HCT116 (cell line): Measurements from ENCODE around the gene SCAI. TPM values are rescaled to one million over a fixed set of nuclear protein-coding genes. Genes with fewer than 3 reads are reported as not detected.

Experiments used
- ATAC-seq: fragments of 200-7000 bp; cut with Tn5 transposase; 2 replicates; pipeline ENCODE4 v1.9.1; 2020; ENCODE audit warnings: mild to moderate bottlenecking, moderate library complexity
- BruUV-seq: library from RNA; stranded (reverse); fragments of 400-500 nt; replicated peaks from 2 replicates; lab custom pipeline; 2021; lab: Mats Ljungman, UMichigan
- CTCF ChIA-PET: fragments of 300-600 bp; sonication (Branson Sonifier 250); formaldehyde crosslinking; loops from one replicate; lab custom pipeline; 2021; ENCODE audit warnings: antibody characterized with exemption; lab: Charles Lee
- POLR2A ChIA-PET: fragments of 300-600, 350-600 bp; sonication (Branson Sonifier 250); formaldehyde crosslinking; loops from one replicate; lab custom pipeline; 2021; ENCODE audit warnings: antibody characterized with exemption; lab: Charles Lee
- RAD21 ChIA-PET, 2 experiments: fragments of 300-600 bp; sonication (Branson Sonifier 250); formaldehyde crosslinking; loops; one replicate each; lab custom pipeline; 2023; ENCODE audit warnings: low total read pairs in 2 of 2; ENCODE audit not compliant: uncharacterized antibody in 2 of 2, unreplicated experiment in 2 of 2, low non-redundant PET in 1 of 2; lab: Charles Lee
- DNase-seq: peaks from one replicate; pipeline ENCODE4 v3.0.0-alpha.2; 2010; ENCODE audit warnings: low read depth, low spot score
- H2AFZ ChIP-seq: fragments of 200-600 bp; shearing (Covaris generic), sonication (generic); 2 replicates; pipeline ENCODE4 v1.6.1; 2017; ENCODE audit warnings: low read depth, mixed run types, mixed read lengths, antibody characterized with exemption, low read length; ENCODE audit not compliant: poor library complexity, severe bottlenecking
- H3K27ac ChIP-seq: 2 replicates; pipeline ENCODE4 v1.5.1; 2012; ENCODE audit warnings: low read depth, low read length
- H3K27me3 ChIP-seq: fragments of 200-600 bp; sonication (generic); 2 replicates; pipeline ENCODE4 v1.6.1; 2016; ENCODE audit warnings: mixed run types, low read length, mixed read lengths; ENCODE audit not compliant: insufficient read depth
- H3K36me3 ChIP-seq, 2 experiments: fragments of 200-500 bp in 1 of 2; fragments of 200-600 bp in 1 of 2; sonication (Bioruptor generic) in 1 of 2; sonication (generic) in 1 of 2; 2 replicates each; pipeline versions ENCODE4 v1.5.1 to v1.6.1; 2014 to 2016; ENCODE audit warnings: low read length in 2 of 2, inconsistent platforms in 1 of 2, mixed read lengths in 1 of 2, mixed run types in 1 of 2; ENCODE audit not compliant: insufficient read depth in 2 of 2, control insufficient read depth in 1 of 2
- H3K4me1 ChIP-seq, 2 experiments: fragments of 200-600 bp in 1 of 2; sonication (generic) in 1 of 2; 2 replicates each; pipeline versions ENCODE4 v1.5.1 to v1.6.1; 2012 to 2017; ENCODE audit warnings: low read length in 2 of 2, inconsistent platforms in 1 of 2, mild to moderate bottlenecking in 1 of 2, mixed read lengths in 1 of 2, mixed run types in 1 of 2, moderate library complexity in 1 of 2; ENCODE audit not compliant: insufficient read depth in 2 of 2, control insufficient read depth in 1 of 2
- H3K4me2 ChIP-seq: fragments of 200-600 bp; sonication (generic); 2 replicates; pipeline ENCODE4 v1.6.1; 2017; ENCODE audit warnings: mixed run types, low read length, mixed read lengths
- H3K4me3 ChIP-seq, 2 experiments: fragments of 200-600 bp in 1 of 2; sonication (generic) in 1 of 2; replicated peaks in 1 of 2; 2 replicates each; pipeline ENCODE4 v1.5.1; 2011 to 2016; ENCODE audit warnings: low read length in 2 of 2, control low read depth in 1 of 2, low read depth in 1 of 2, mild to moderate bottlenecking in 1 of 2, mixed read lengths in 1 of 2, mixed run types in 1 of 2
- H3K79me2 ChIP-seq: fragments of 200-600 bp; sonication (generic); 2 replicates; pipeline ENCODE4 v1.6.1; 2017; ENCODE audit warnings: mild to moderate bottlenecking, mixed run types, low read length, moderate library complexity, mixed read lengths; ENCODE audit not compliant: insufficient read depth
- H3K9ac ChIP-seq: fragments of 200-600 bp; sonication (generic); 2 replicates; pipeline ENCODE4 v1.6.1; 2016; ENCODE audit warnings: low read length, mixed read lengths
- H3K9me2 ChIP-seq: fragments of 200-600 bp; sonication (generic), shearing (Covaris generic); 2 replicates; pipeline ENCODE4 v1.6.1; 2017; ENCODE audit warnings: mixed run types, mild to moderate bottlenecking, moderate library complexity; ENCODE audit not compliant: insufficient read depth
- H3K9me3 ChIP-seq, 2 experiments: fragments of 200-500 bp in 1 of 2; fragments of 200-600 bp in 1 of 2; sonication (Bioruptor generic) in 1 of 2; sonication (generic) in 1 of 2; 2 replicates each; pipeline ENCODE4 v1.6.1; 2014 to 2017; ENCODE audit warnings: low read length in 2 of 2, mixed read lengths in 2 of 2, inconsistent platforms in 1 of 2, low read depth in 1 of 2, mild to moderate bottlenecking in 1 of 2, mixed run types in 1 of 2, moderate library complexity in 1 of 2; ENCODE audit not compliant: control insufficient read depth in 1 of 2, insufficient read depth in 1 of 2
- H4K20me1 ChIP-seq: fragments of 200-600 bp; sonication (generic), shearing (Covaris generic); 2 replicates; pipeline ENCODE4 v1.6.1; 2017; ENCODE audit warnings: mixed run types, mild to moderate bottlenecking, moderate library complexity; ENCODE audit not compliant: insufficient read depth
- CEBPB ChIP-seq: IDR thresholded peaks from 2 replicates; pipeline ENCODE4 v1.6.1; 2012; ENCODE audit warnings: low read depth
- ELF1 ChIP-seq: IDR thresholded peaks from 2 replicates; pipeline ENCODE4 v1.6.1; 2012; ENCODE audit warnings: low read depth, borderline replicate concordance
- EZH2 ChIP-seq: fragments of 200-600 bp; sonication (generic); IDR thresholded peaks from 2 replicates; pipeline ENCODE4 v1.6.1; 2017; ENCODE audit warnings: antibody characterized with exemption, mixed run types
- FOSL1 ChIP-seq: IDR thresholded peaks from 2 replicates; pipeline ENCODE4 v1.6.1; 2012; ENCODE audit warnings: low read depth
- JUND ChIP-seq: IDR thresholded peaks from 2 replicates; pipeline ENCODE4 v1.6.1; 2012
- POLR2A ChIP-seq: IDR thresholded peaks from 2 replicates; pipeline ENCODE4 v1.7.0; 2011; ENCODE audit warnings: borderline replicate concordance; ENCODE audit not compliant: insufficient read depth, insufficient read length; ENCODE audit errors: extremely low read depth
- POLR2AphosphoS5 ChIP-seq: IDR thresholded peaks from 2 replicates; pipeline ENCODE4 v1.6.1; 2011; ENCODE audit warnings: mild to moderate bottlenecking, low read depth, low read length, moderate library complexity
- SIN3A ChIP-seq: IDR thresholded peaks from 2 replicates; pipeline ENCODE4 v1.6.1; 2012; ENCODE audit warnings: low read depth
- SRF ChIP-seq: IDR thresholded peaks from 2 replicates; pipeline ENCODE4 v1.6.1; 2012; ENCODE audit warnings: low read depth
- YY1 ChIP-seq: IDR thresholded peaks from 2 replicates; pipeline ENCODE4 v1.6.1; 2011; ENCODE audit warnings: low read length, low read depth, moderate library complexity, mild to moderate bottlenecking; ENCODE audit not compliant: insufficient replicate concordance; ENCODE audit errors: extremely low read depth
- ZNF274 ChIP-seq: fragments of 200-500 bp; sonication (Bioruptor generic); IDR thresholded peaks from 2 replicates; pipeline ENCODE4 v1.6.1; 2014; ENCODE audit warnings: mild to moderate bottlenecking, low read depth, low read length, inconsistent platforms
- intact Hi-C: fragments of 100-400 bp; cut with micrococcal nuclease; formaldehyde crosslinking; loops from 2 replicates; pipeline ENCODE4 v1.10.0; 2022
- total RNA-seq: library from RNA; stranded (reverse); gene quantifications from one replicate; pipeline ENCODE4 v1.2.1, GENCODE V29; 2021; ENCODE audit not compliant: unreplicated experiment
- TF ChIP-seq, protein P1 (sequence below), 3 experiments: fragments of 200-600 bp in 1 of 3; sonication (generic) in 1 of 3; IDR thresholded peaks in 2 of 3; conservative IDR thresholded peaks in 1 of 3; 2 replicates each; pipeline ENCODE4 v1.5.1; 2012 to 2017; ENCODE audit warnings: low read depth in 2 of 3, low read length in 2 of 3, antibody characterized with exemption in 1 of 3, borderline replicate concordance in 1 of 3, control low read depth in 1 of 3, mild to moderate bottlenecking in 1 of 3, mixed read lengths in 1 of 3, mixed run types in 1 of 3, moderate library complexity in 1 of 3; ENCODE audit not compliant: insufficient read depth in 1 of 3
- TF ChIP-seq, protein P2 (sequence below): IDR thresholded peaks from 2 replicates; pipeline ENCODE4 v1.6.1; 2012; ENCODE audit warnings: low read depth

The SCAI gene
- total RNA-seq, 1 experiment from 2014 or later = 14.0 TPM

DNA sequence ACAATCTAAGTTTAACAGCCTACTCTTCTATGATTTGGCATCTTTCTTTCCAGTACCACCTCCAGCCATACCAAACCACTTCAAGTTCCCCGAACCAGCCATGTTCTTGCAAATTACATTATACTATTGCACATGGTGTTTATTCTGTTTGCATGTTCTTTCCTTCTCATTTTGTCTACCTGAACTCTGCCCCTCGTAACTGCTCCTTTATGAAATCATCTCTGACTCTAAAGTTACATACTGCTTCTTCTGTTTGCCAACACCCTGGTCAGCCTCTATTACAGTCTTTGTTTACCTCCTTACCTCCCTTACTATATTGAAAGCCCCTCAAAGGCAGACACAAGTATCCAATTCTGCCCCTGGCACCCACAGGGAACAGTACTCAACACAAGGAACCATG lies 40.2 kb upstream of the SCAI start:
- intact Hi-C loops = no loop called here
- Histone ChIP-seq H2AFZ (no peak overlapping the region), H3K27me3 (no peaks in the 10 kb centered on the region), H4K20me1 (no peaks in the 10 kb centered on the region), H3K9me2 (no peaks in the 10 kb centered on the region), H3K36me3 (no peaks in the 10 kb centered on the region), H3K9ac (no peak overlapping the region), H3K9me3 (no peaks in the 10 kb centered on the region), H3K4me1 (peaks cover 10 to 11% of the 10 kb centered on the region in 2 experiments; a peak in 3 of 4 replicates), H3K4me2 (no peak overlapping the region), H3K4me3 (no peak overlapping the region), H3K79me2 (peaks cover 96% of the 10 kb centered on the region), H3K27ac (no peak overlapping the region)
- DNase-seq (no peak), ATAC-seq (no peak)
- TF ChIP-seq ELF1 (no peak), EZH2 (no peak), ZNF274 (no peak), YY1 (no peak), FOSL1 (no peak), POLR2A (no peak), SRF (no peak), SIN3A (no peak), JUND (no peak), POLR2AphosphoS5 (no peak), CEBPB (no peak)
- TF ChIP-seq, protein P1, sequence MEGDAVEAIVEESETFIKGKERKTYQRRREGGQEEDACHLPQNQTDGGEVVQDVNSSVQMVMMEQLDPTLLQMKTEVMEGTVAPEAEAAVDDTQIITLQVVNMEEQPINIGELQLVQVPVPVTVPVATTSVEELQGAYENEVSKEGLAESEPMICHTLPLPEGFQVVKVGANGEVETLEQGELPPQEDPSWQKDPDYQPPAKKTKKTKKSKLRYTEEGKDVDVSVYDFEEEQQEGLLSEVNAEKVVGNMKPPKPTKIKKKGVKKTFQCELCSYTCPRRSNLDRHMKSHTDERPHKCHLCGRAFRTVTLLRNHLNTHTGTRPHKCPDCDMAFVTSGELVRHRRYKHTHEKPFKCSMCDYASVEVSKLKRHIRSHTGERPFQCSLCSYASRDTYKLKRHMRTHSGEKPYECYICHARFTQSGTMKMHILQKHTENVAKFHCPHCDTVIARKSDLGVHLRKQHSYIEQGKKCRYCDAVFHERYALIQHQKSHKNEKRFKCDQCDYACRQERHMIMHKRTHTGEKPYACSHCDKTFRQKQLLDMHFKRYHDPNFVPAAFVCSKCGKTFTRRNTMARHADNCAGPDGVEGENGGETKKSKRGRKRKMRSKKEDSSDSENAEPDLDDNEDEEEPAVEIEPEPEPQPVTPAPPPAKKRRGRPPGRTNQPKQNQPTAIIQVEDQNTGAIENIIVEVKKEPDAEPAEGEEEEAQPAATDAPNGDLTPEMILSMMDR (IDR thresholded peaks at IDR 0.05 in 2 of 3, conservative IDR thresholded peaks at IDR 0.05 in 1 of 3; ENCODE audit: borderline replicate concordance in 1 of 3, insufficient read depth in 1 of 3, low read depth in 2 of 3, low read length in 2 of 3) = no peak
- TF ChIP-seq, protein P2, sequence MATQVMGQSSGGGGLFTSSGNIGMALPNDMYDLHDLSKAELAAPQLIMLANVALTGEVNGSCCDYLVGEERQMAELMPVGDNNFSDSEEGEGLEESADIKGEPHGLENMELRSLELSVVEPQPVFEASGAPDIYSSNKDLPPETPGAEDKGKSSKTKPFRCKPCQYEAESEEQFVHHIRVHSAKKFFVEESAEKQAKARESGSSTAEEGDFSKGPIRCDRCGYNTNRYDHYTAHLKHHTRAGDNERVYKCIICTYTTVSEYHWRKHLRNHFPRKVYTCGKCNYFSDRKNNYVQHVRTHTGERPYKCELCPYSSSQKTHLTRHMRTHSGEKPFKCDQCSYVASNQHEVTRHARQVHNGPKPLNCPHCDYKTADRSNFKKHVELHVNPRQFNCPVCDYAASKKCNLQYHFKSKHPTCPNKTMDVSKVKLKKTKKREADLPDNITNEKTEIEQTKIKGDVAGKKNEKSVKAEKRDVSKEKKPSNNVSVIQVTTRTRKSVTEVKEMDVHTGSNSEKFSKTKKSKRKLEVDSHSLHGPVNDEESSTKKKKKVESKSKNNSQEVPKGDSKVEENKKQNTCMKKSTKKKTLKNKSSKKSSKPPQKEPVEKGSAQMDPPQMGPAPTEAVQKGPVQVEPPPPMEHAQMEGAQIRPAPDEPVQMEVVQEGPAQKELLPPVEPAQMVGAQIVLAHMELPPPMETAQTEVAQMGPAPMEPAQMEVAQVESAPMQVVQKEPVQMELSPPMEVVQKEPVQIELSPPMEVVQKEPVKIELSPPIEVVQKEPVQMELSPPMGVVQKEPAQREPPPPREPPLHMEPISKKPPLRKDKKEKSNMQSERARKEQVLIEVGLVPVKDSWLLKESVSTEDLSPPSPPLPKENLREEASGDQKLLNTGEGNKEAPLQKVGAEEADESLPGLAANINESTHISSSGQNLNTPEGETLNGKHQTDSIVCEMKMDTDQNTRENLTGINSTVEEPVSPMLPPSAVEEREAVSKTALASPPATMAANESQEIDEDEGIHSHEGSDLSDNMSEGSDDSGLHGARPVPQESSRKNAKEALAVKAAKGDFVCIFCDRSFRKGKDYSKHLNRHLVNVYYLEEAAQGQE = no peak
- BruUV-seq = no TSS peak
- ChIA-PET CTCF (no interaction called here), RAD21 (no interaction called here), POLR2A (no interaction called here)
